DND-41 (cell line): Measurements from ENCODE around the gene RASD1.

Experiments used
- ATAC-seq: fragments of 200-7000 bp; cut with Tn5 transposase; 3 replicates; pipeline ENCODE4 v1.9.1; 2021; ENCODE audit warnings: low read depth; ENCODE audit not compliant: insufficient read depth
- DNase-seq: peaks from one replicate; pipeline ENCODE4 v3.0.0-alpha.2; 2020
- H2AFZ ChIP-seq: 2 replicates; pipeline ENCODE4 v1.6.0; 2012; ENCODE audit warnings: low read depth, low read length
- H3K27ac ChIP-seq: 2 replicates; pipeline ENCODE4 v1.5.1; 2012; ENCODE audit warnings: low read length, inconsistent platforms
- H3K27me3 ChIP-seq: fragments of 200-600 bp; sonication (generic); 2 replicates; pipeline ENCODE4 v1.6.0; 2012; ENCODE audit warnings: low read length, mild to moderate bottlenecking, inconsistent platforms; ENCODE audit not compliant: insufficient read depth, poor library complexity
- H3K36me3 ChIP-seq: 2 replicates; pipeline ENCODE4 v1.5.1; 2012; ENCODE audit warnings: low read length, inconsistent platforms; ENCODE audit not compliant: insufficient read depth
- H3K4me1 ChIP-seq: 2 replicates; pipeline ENCODE4 v1.5.1; 2012; ENCODE audit warnings: mild to moderate bottlenecking, low read length; ENCODE audit not compliant: insufficient read depth
- H3K4me2 ChIP-seq: 2 replicates; pipeline ENCODE4 v1.6.0; 2012; ENCODE audit warnings: mild to moderate bottlenecking, moderate library complexity, low read length, inconsistent platforms; ENCODE audit not compliant: insufficient read depth
- H3K4me3 ChIP-seq, 2 experiments: fragments of 200-600 bp in 1 of 2; shearing (Covaris generic) in 1 of 2; 2 replicates each; pipeline ENCODE4 v1.5.1; 2012 to 2016; ENCODE audit warnings: inconsistent platforms in 2 of 2, low read length in 2 of 2, mild to moderate bottlenecking in 2 of 2, low read depth in 1 of 2, moderate library complexity in 1 of 2
- H3K79me2 ChIP-seq: 2 replicates; pipeline ENCODE4 v1.6.0; 2012; ENCODE audit warnings: low read length, inconsistent platforms; ENCODE audit not compliant: insufficient read depth
- H3K9ac ChIP-seq: 2 replicates; pipeline ENCODE4 v1.6.0; 2012; ENCODE audit warnings: low read depth, mild to moderate bottlenecking, inconsistent platforms, low read length, moderate library complexity
- H3K9me3 ChIP-seq: 2 replicates; pipeline ENCODE4 v1.5.1; 2012; ENCODE audit warnings: low read length, moderate library complexity, mild to moderate bottlenecking, inconsistent platforms; ENCODE audit not compliant: insufficient read depth, severe bottlenecking
- H4K20me1 ChIP-seq: 2 replicates; pipeline ENCODE4 v1.6.0; 2012; ENCODE audit warnings: low read length; ENCODE audit not compliant: insufficient read depth
- EZH2 ChIP-seq: IDR thresholded peaks from 3 replicates; pipeline ENCODE4 v1.6.1; 2012; ENCODE audit warnings: borderline replicate concordance, low read depth, mild to moderate bottlenecking, moderate library complexity, low read length, inconsistent platforms; ENCODE audit not compliant: severe bottlenecking
- TF ChIP-seq, protein P1 (sequence below): IDR thresholded peaks from 2 replicates; pipeline ENCODE4 v1.5.1; 2012; ENCODE audit warnings: borderline replicate concordance, low read length, moderate library complexity, mild to moderate bottlenecking; ENCODE audit not compliant: poor library complexity, severe bottlenecking; ENCODE audit errors: extremely low read depth

Gene RASD1

DNA sequence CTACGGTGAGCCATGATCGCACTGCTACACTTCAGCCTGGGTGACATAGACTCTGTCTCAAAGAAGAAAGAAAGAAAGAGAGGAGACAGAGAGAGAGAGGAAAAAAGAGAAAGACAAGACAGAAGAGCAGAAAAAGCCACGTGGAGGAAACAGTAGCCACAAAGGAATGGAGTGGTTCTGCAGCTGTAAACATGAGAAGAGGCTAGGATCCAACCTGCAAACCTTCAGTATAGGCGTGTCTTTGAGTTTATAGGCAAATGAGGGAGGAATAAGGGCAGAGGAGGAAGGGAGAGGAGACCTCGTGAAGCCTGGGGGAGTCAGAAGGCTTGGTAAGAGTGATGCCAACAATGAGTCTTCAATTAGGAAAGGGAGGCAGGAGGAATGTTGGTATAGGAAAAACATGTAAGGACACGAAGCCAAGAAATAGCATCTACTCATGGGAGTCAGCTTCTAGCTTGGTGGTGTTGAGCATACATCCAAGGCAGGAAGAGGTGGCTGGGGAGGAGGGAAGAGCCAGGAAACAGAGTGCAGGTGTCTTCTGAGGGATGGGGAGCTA, 15.5 kb downstream of the RASD1 start:
- peak overlapping the region; percentile 88 for H3K27ac ChIP-seq
- H3K79me2 ChIP-seq = peaks cover 88% of the 10 kb centered on the region
- H3K27me3 ChIP-seq = no peaks in the 10 kb centered on the region
- H4K20me1 ChIP-seq = peaks cover 38% of the 10 kb centered on the region
- no peaks in the 10 kb centered on the region for H3K9me3 ChIP-seq
- H3K4me3 ChIP-seq = peak overlapping the region in 1 of 2 experiments; percentile 89; a peak in 2 of 4 replicates
- H3K9ac ChIP-seq = peak overlapping the region; percentile 98
- peak; percentile 48 for DNase-seq
- TF ChIP-seq, protein P1, sequence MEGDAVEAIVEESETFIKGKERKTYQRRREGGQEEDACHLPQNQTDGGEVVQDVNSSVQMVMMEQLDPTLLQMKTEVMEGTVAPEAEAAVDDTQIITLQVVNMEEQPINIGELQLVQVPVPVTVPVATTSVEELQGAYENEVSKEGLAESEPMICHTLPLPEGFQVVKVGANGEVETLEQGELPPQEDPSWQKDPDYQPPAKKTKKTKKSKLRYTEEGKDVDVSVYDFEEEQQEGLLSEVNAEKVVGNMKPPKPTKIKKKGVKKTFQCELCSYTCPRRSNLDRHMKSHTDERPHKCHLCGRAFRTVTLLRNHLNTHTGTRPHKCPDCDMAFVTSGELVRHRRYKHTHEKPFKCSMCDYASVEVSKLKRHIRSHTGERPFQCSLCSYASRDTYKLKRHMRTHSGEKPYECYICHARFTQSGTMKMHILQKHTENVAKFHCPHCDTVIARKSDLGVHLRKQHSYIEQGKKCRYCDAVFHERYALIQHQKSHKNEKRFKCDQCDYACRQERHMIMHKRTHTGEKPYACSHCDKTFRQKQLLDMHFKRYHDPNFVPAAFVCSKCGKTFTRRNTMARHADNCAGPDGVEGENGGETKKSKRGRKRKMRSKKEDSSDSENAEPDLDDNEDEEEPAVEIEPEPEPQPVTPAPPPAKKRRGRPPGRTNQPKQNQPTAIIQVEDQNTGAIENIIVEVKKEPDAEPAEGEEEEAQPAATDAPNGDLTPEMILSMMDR = no peak
- TF ChIP-seq EZH2 = no peak
- H3K4me1 ChIP-seq = peaks cover 84% of the 10 kb centered on the region
- ATAC-seq = peak; percentile 62
- H2AFZ ChIP-seq = no peak overlapping the region
- peaks cover 59% of the 10 kb centered on the region for H3K36me3 ChIP-seq
- H3K4me2 ChIP-seq = peak overlapping the region; percentile 78

DNA sequence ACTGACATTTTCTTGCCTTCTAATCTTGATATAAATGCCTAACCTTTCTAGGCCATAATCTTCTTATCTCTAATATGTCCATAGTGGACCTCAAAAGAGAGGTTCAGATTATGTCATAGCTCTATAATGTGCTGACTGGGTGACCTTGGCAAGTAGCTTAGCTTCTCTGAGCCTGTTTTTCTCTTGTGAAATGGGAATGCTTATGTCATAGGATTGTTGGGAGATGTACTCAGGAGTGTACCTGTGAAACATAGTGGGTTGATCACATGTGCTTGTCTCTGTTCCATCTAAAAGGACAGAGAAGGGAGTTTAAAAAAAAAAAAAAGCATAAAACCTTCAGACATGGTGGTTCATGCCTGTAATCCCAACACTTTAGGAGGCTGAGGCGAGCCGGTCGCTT, 17.0 kb downstream of the RASD1 start:
- Histone ChIP-seq H3K4me2 (peak overlapping the region; percentile 78), H3K9ac (peak overlapping the region; percentile 98)

DNA sequence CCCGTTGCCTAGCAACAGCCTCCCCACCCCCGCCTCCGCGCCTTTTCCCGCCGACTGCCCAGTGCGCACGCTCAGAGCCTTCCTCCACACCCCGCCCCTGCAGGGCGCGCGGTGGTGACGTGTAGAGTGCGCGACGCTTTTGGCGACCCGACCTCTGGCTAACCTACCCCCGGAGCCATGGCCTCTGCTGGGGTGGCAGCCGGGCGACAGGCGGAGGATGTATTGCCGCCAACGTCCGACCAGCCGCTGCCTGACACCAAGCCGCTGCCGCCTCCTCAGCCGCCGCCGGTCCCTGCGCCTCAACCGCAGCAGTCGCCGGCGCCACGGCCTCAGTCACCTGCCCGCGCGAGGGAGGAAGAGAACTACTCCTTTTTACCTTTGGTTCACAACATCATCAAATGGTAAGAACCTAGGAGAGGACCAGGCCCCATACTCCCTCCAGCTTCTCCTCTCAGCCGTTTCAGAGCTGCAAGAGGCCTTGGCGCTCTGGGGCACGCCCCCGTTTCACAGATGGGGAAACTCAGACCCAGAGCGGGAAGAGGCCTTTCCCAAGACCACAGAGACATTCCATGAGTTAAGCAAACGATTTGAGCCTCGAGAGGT, 19.2 kb downstream of the RASD1 start, which contains the start of gene MED9:
MED9 (plus strand) TSS at position 136 of the 603 bp plus-strand sequence; CDS start at position 178, 42 bp downstream.
- H2AFZ ChIP-seq = peak within 1 kb of the TSS; percentile 96
- ATAC-seq = peak; percentile 80
- H3K27ac ChIP-seq = peak within 1 kb of the TSS; percentile 88
- TF ChIP-seq, protein P1 = no peak
- no peak for TF ChIP-seq EZH2
- peak within 1 kb of the TSS; percentile 78 for H3K4me2 ChIP-seq
- H3K79me2 ChIP-seq = peaks cover 52% of the 10 kb centered on the region
- no peaks in the 10 kb centered on the region for H3K27me3 ChIP-seq
- H3K4me3 ChIP-seq = peak within 1 kb of the TSS; percentile 89 to 95
- peak within 1 kb of the TSS; percentile 98 for H3K9ac ChIP-seq
- DNase-seq = peak; percentile 94
- peaks cover 58% of the 10 kb centered on the region for H3K4me1 ChIP-seq
- H4K20me1 ChIP-seq = peaks cover 19% of the 10 kb centered on the region
- H3K9me3 ChIP-seq = no peaks in the 10 kb centered on the region
- H3K36me3 ChIP-seq = peaks cover 29% of the 10 kb centered on the region

More for the DNA sequence above, 17.0 kb downstream of the RASD1 start:
- Histone ChIP-seq H3K27ac (peak overlapping the region; percentile 88), H3K4me3 (peak overlapping the region in 1 of 2 experiments; percentile 89; a peak in 2 of 4 replicates), H3K27me3 (no peaks in the 10 kb centered on the region), H3K79me2 (peaks cover 74% of the 10 kb centered on the region), H3K4me1 (peaks cover 71% of the 10 kb centered on the region), H4K20me1 (peaks cover 26% of the 10 kb centered on the region), H3K9me3 (no peaks in the 10 kb centered on the region), H2AFZ (no peak overlapping the region), H3K36me3 (peaks cover 46% of the 10 kb centered on the region)
- DNase-seq = no peak
- TF ChIP-seq, protein P1 = no peak
- TF ChIP-seq EZH2 = no peak
- ATAC-seq = no peak
